Esophagus squamous epithelium (tissue), 5 donors: ENCODE measurements around the gene LMAN1L. TPM values are rescaled to one million over a fixed set of nuclear protein-coding genes. Genes with fewer than 3 reads are reported as not detected.

Experiments
- DNase-seq: peaks from one replicate; lab custom pipeline; 2025; lab: John Stamatoyannopoulos, UW
- H3K27ac ChIP-seq, 4 donors: fragments of 200-600 bp; sonication (generic); one replicate each; pipeline ENCODE4 v1.5.1; 2016 to 2019; ENCODE audit warnings: mild to moderate bottlenecking in 1 of 4
- H3K27me3 ChIP-seq, 4 donors: fragments of 200-600 bp; sonication (generic); 1 replicate in 3 of 4; 2 replicates in 1 of 4; pipeline versions ENCODE4 v1.5.1 to v1.6.0; 2017 to 2021; ENCODE audit warnings: antibody characterized with exemption in 1 of 4
- H3K36me3 ChIP-seq, 3 donors: fragments of 200-600 bp; sonication (generic); one replicate each; pipeline ENCODE4 v1.5.1; 2016 to 2019
- H3K4me1 ChIP-seq, 3 donors: fragments of 200-600 bp; sonication (generic); one replicate each; pipeline ENCODE4 v1.5.1; 2017 to 2019
- H3K4me3 ChIP-seq, 4 donors: fragments of 200-600 bp; sonication (generic); 1 replicate in 3 of 4; 2 replicates in 1 of 4; pipeline ENCODE4 v1.5.1; 2016 to 2019; ENCODE audit warnings: mild to moderate bottlenecking in 2 of 4, moderate library complexity in 1 of 4
- H3K9me3 ChIP-seq, 3 donors: fragments of 200-600 bp; sonication (generic); one replicate each; pipeline ENCODE4 v1.5.1; 2016 to 2019
- CTCF ChIP-seq, 6 experiments: fragments of 450-650 bp in 4 of 6; fragments of 200-600 bp in 2 of 6; sonication (generic) in 2 of 6; IDR thresholded peaks; one replicate each; pipeline ENCODE4 v1.5.1; 2016 to 2019; ENCODE audit warnings: antibody characterized with exemption in 6 of 6, mild to moderate bottlenecking in 4 of 6, moderate library complexity in 4 of 6
- POLR2A ChIP-seq, 4 donors: fragments of 450-650 bp; IDR thresholded peaks; one replicate each; pipeline ENCODE4 v1.6.1; 2017; ENCODE audit warnings: antibody characterized with exemption in 4 of 4, mild to moderate bottlenecking in 4 of 4, moderate library complexity in 3 of 4
- WGBS, 2 donors: methylation state at CpG; one replicate each; pipeline ENCODE4 v1.1.5; 2018; 5-methylcytosine and 5-hydroxymethylcytosine counted together
- intact Hi-C: fragments of 100-400 bp; cut with DNase I; formaldehyde crosslinking; loops from one replicate; pipeline ENCODE4 v1.15.0; 2022
- total RNA-seq, 4 donors: library from RNA; depleted of rRNA; stranded (reverse); fragments of >200 nt; gene quantifications; one replicate each; pipeline ENCODE4 v1.1.0, GENCODE V29; 2016
- donor health status: DM: yes; HTN: yes; CAD: no.

The LMAN1L gene
- total RNA-seq, 4 donors from 2014 or later = 0.18 TPM; not detected in 3

GRCh38 chr15:74769463-74770025 is 43.1 kb upstream of the LMAN1L start:
- Histone ChIP-seq H3K4me1 (peaks cover 3 to 47% (median 24%) of the 10 kb centered on the region in 3 donors), H3K27ac (no peak overlapping the region), H3K4me3 (no peak overlapping the region), H3K36me3 (no peaks in the 10 kb centered on the region), H3K9me3 (no peaks in the 10 kb centered on the region), H3K27me3 (peaks cover 0 to 24% (median 0%) of the 10 kb centered on the region in 4 donors)
- DNase-seq = no peak
- no peak for TF ChIP-seq POLR2A (IDR thresholded peaks at IDR 0.05)
- TF ChIP-seq CTCF (IDR thresholded peaks at IDR 0.05) = no peak
- intact Hi-C loops = loop anchor here (5.0 to 10.0 kb wide), 3 partner anchors 132 to 395 kb away; no protein-coding TSS in a partner anchor
- 47 to 48% methylated on average over 6 to 7 of the region's 7 CpGs for WGBS, 2 donors

GRCh38 chr15:74770211-74770903 is 42.3 kb upstream of the LMAN1L start:
- DNase-seq = no peak
- no peak overlapping the region for H3K4me3 ChIP-seq
- H3K36me3 ChIP-seq = no peaks in the 10 kb centered on the region
- WGBS, 2 donors = 50 to 70% methylated on average over 2 of the region's 4 CpGs
- intact Hi-C loops = loop anchor here (5.0 kb wide), 1 partner anchor 182 kb away; no protein-coding TSS in a partner anchor
- H3K27me3 ChIP-seq = peaks cover 0 to 24% (median 0%) of the 10 kb centered on the region in 4 donors
- H3K4me1 ChIP-seq = peaks cover 3 to 55% (median 30%) of the 10 kb centered on the region in 3 donors
- no peak overlapping the region for H3K27ac ChIP-seq
- no peaks in the 10 kb centered on the region for H3K9me3 ChIP-seq
- TF ChIP-seq CTCF (IDR thresholded peaks at IDR 0.05) = no peak
- no peak for TF ChIP-seq POLR2A (IDR thresholded peaks at IDR 0.05)

DNA sequence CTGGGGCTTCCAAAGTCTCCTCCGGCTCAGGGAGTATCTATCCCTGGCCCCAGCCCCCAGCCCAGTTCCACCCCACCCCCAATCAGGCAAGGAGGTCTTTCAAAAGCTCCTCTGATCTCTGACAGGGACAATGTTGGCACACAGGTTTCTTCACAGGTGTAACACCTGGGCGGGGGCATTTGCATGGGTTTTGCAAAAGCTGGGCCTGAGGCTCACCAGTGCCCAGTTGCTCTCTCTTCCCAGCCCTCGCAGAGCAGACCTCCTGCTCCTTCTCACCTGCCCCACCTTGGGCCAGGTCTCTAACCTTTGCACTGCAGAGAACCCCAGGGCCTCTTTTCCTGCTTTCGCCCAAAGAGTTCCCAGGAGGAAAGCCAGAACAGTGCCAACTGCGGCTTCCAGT is 39.3 kb upstream of the LMAN1L start:
- Histone ChIP-seq H3K4me3 (no peak overlapping the region), H3K36me3 (no peaks in the 10 kb centered on the region), H3K27ac (peak overlapping the region; percentile 80 to 99 (median 80)), H3K9me3 (no peaks in the 10 kb centered on the region), H3K4me1 (peaks cover 21 to 84% (median 51%) of the 10 kb centered on the region in 3 donors), H3K27me3 (peaks cover 0 to 12% (median 0%) of the 10 kb centered on the region in 4 donors)
- intact Hi-C loops = loop anchor here (2.0 to 5.0 kb wide), 2 partner anchors 27 to 179 kb away; no protein-coding TSS in a partner anchor
- WGBS, 2 donors = 33 to 66% methylated on average over 2 to 4 of the region's 5 CpGs
- DNase-seq = no peak
- TF ChIP-seq POLR2A (IDR thresholded peaks at IDR 0.05) (no peak), CTCF (IDR thresholded peaks at IDR 0.05) (no peak)

- intact Hi-C loops = loop anchor here (2.0 to 5.0 kb wide), 2 partner anchors 27 to 179 kb away; no protein-coding TSS in a partner anchor
- DNase-seq = no peak
Measured at GRCh38 chr15:74773731-74774252, 38.8 kb upstream of the LMAN1L start.

More at GRCh38 chr15:74773731-74774252, 38.8 kb upstream of the LMAN1L start:
- peak in 1 of 6 experiments; percentile 12 for TF ChIP-seq CTCF (IDR thresholded peaks at IDR 0.05)
- no peak for TF ChIP-seq POLR2A (IDR thresholded peaks at IDR 0.05)
- peak overlapping the region; percentile 80 to 99 (median 80) for H3K27ac ChIP-seq
- H3K36me3 ChIP-seq = no peaks in the 10 kb centered on the region
- H3K4me1 ChIP-seq = peaks cover 21 to 84% (median 52%) of the 10 kb centered on the region in 3 donors
- no peak overlapping the region for H3K4me3 ChIP-seq
- 31 to 35% methylated on average over 4 to 5 of the region's 5 CpGs for WGBS, 2 donors
- peaks cover 0 to 10% (median 0%) of the 10 kb centered on the region in 4 donors for H3K27me3 ChIP-seq
- H3K9me3 ChIP-seq = no peaks in the 10 kb centered on the region
